ENCODE data around the gene RCAN2.

RCAN2 gene

GRCh38 chr6:46491201-46491627 is at the start of gene RCAN2:
RCAN2 (minus strand) TSS chr6:46491449.
- peak; percentile 22 for DNase-seq

DNA sequence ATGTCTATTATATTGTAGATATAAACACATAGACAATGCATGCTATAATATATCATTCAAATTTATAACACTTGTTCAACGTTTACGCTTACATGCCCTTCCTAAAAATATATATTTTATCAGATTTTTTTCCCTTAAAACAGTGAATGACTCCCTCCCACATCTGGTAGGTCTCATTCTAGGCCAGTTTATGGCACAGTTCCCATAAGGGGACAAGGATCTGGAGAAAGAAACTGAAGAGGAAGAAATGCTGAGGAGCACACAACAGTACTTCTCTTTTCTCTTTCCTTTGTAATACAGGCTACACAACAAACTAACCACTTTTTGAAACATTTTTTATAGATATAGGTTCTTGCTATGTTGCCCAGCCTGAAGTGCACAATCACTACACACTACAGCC is 48.6 kb upstream of the RCAN2 start:
- no peak for DNase-seq

DNA sequence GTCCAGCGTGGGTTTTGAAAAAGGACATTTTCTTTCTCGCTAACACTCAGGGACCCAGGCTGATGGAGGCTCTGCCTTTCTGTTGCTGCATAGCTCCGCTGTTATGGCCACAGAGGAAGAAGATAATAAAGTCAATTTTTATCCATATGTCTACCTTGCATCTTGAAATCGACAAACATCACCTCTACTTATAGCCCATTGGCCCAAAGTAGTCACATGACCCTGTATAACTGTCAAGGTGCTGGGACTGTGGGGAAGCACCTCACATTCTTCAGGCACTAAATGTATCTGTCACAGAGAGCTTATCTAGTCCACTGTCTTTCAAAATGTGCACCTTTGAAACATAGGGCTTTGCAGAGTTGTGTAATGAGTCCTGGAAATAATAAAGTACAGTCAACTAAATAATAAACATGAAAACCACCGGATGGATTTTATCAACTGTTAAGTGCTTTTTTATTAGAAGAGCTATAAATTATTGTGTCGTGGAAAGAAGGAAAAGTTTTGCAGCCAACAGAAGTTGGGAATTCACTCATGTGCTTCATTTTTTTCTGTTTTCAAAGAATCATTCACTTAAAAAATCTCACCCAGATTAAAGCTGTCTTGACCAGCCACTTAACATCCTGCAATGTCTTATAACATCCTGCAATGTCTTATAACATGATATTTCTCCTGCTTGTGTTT is 47.7 kb upstream of the RCAN2 start:
- DNase-seq: no peak

- DNase-seq: no peak
These were observed 39.6 kb upstream of the RCAN2 start for GRCh38 chr6:46530896-46531295.

DNA sequence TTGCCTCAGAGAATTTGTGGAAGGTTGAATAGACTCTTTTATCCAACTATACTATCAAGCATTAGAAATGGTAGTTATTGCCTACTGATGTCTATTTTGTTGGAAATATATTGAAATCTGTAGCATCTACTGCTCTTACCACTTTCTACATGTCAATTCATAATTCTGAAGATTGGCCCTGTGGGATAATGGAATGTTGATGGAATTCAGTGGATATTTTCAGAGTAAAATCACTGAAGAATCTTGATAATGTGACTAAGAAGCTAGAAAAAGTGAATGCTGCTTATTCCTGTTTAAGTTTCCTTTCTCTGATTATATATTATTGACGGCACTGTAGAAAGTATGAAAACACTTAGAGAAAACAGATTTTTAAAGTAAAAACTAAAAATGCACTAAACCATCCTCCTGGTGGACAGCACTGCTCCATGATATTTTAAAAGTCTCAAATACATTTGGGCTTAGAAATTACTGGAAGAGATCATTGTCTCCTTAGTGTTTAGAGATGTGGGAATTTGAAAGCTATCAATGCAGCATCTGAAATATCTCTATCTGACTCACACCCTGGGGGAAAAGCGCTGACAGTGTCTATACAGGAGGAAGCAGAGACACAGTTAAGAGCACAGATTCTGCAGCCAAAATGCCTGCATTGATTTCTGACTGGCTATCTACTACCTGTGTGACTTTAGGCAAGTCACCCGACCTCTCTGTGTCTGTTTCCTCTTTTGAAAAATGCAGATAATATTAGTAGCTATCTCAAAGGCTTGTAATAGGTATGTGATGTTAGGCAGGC is 37.9 kb upstream of the RCAN2 start:
- DNase-seq: no peak

DNA sequence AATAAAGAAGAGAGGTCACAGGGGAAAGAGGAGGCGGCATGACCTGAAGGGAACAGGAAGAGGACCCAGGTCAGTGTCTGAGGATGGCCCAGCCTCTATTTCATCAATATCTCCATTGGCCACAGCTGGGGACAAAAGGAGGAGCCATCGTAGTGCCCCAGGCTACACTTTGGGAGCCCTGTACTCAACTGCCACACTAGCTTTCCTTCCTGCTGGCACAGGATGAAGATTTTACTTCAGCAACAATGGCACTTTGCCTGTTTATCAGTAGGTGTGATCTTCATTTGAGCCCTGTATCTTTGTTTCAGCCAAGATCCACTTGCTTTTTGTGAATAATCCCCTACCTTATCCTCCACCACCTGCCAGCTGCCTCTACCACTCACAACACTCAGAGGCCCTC is 35.4 kb upstream of the RCAN2 start:
- no peak for DNase-seq

DNA sequence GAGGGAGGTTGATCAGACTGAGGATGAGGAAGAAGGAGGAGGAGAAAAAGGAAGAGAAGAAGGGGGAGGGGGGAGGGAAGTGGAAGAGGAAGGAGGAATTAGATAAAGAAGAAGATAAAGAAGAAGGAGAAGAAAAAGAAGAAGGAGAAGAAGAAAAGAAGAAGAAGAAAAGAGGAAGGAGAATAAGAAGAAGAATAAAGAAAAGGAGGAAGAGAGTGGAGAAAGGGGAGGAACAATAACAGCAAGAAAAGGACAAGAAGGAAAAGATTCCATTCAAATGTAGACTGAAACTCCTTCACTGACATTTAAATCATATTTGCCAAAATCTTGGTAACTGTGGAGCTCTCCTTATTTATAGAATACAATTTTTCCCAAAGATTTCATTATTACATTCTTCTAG is 34.3 kb upstream of the RCAN2 start:
- no peak for DNase-seq

- DNase-seq: no peak
These were observed 30.3 kb upstream of the RCAN2 start for GRCh38 chr6:46521464-46521971.

DNA sequence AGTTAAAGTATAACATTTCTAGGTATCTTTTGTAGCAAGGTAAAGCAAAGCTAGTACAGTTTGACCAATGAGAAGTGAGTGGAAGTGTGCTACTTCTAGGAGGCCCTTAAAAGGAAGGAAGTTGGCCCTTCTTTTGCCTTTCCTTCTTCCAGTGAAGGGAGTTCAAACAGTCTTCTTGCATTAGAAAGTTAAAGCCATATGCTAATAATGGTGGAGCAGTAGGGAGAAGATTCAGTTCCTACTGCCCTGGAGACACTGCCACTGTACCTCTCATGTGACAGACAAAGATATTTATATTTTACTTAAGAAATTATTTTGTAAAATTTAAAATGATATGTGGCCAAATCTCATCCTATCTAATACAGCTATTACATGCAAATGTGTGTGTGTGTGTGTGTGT is 26.0 kb upstream of the RCAN2 start:
- DNase-seq: no peak

DNA sequence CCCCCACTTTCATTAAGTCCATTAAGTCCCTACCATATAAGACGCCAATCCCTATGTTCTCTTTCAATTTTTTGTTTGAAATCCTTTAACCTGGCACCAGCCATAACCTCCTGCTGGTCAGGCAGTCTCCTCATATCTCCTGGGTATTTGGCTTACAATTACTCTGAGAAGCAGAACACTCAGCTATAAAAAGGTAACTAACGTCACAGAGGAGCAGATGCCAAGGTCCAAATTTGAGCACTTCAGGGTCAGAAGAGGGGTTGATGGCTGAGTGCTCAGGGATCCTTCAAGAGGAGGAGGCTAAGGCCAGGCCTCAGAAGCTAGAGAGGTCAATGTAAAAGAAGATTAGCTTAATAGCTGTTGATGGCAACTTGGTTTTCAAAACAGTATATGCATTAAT is 22.3 kb upstream of the RCAN2 start:
- DNase-seq: no peak

DNA sequence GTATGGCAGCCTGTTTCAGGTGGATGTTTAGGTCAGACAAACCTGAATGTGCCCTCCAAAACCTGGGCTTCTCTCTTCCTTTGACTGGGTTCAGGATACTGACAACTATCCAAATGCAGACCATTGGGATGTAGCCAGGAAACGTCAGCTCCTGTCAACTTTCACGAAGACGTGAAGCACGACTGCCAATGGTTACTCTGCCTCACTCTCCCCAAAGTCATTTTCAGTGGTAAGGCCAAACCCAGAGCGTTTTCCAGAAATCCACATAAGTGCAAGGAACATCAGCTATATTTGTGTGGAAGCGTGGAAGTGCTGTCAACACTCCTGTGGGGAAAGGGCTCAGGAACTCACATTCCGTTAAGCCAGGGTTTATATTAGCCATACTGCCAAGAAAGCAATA is 20.1 kb upstream of the RCAN2 start:
- no peak for DNase-seq

GRCh38 chr6:46510651-46511050 is 19.4 kb upstream of the RCAN2 start:
- DNase-seq: no peak

DNA sequence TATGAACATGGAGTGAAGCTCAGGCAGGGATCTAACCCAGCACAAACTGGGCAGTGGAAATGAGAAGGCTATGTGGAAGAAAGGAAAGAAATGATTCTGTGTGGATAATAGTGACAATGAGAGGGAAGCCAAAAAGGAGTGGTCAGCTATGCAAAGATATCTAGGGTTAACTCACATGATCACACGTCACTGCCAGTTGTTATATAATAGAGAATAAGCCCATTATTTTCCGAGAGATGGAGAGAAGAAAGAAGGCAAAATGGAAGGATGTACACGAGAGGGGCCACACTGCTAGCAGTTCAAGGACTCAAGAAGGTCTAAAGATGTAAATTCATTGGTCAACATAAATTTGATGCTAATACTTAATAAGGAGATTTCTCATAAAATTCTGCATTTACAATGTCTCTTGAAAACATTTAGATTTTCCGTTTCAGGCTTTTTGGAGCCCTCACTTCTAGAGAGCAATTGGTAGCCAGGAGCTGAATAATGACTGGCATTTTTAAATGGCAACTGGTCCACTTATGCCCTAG is 18.8 kb upstream of the RCAN2 start:
- DNase-seq: no peak

DNA sequence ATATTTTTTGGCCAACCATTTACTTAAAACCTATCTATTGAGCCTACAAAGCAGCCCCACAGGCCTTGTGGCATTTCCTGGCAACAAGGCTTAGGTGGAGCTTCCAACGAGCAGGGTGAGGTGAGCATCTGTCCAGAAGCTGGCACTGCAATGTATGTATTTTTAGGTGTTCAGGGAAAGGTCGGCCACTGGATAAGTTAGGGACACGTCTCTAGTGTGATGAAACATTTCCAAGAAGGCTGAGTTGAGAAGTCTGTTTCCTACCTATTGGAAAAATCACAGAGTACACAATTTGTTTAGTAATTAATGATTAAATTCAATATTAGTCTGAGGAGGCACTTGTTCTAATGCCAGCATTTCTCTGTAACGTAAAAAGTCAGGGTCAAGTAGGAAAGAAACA is 17.8 kb upstream of the RCAN2 start:
- DNase-seq: no peak

GRCh38 chr6:46507426-46507825 is 16.2 kb upstream of the RCAN2 start:
- DNase-seq: no peak

DNA sequence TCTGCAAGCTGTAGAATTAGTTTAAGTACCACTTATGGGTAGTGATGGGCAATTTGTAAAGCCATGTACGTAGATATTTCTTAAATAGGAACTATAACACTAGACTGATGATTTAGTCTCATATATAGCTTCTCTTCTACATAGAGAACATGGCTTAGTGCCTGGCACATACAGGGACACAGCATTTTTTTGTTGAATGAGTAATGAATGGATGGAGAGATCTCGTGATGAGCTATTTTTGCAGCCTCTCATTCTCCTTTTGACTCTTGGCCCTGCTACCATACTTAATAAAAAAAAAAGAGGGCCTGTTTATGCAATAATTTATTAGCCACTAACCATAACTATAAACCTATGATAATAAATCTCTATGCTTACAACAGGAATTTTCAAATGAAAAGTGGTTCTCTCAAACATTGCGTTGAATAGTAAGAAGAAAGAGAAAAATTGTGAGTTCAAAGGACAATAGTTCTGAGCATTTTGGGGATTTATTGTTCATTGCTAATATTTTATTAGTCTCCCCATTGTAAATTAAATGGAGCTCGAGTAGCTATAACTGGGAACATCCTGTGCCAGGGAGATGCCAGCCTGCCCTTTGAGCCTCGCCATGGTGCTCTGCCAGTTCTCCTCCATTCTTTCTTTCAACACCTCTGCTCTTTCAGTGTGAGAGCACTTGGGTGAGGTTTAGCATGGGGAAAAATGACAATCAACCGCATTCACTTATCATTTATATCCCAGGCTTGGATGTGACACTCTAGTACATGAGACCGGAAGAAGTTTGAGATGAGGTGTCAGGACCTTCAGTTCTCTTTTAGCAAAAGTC is 14.7 kb upstream of the RCAN2 start:
- no peak for DNase-seq

DNA sequence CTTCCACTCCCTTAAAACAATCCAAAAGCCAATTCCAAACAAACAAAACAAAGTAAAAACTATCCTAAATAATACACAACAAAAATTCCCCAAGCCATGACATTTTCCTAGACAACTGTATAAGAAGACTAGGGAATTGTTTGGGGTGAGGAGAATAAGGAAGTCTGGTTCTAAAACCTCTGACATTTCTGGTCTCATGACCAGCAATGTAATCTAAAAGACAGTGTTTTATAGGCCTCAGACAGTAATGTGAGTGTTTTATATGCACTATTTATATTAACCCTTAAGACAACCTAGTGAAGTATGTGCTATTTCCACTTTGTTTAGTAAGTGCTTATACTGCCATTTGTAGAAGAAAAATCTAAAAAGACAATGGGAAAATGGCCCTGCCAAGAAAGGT is 13.0 kb upstream of the RCAN2 start:
- no peak for DNase-seq

DNA sequence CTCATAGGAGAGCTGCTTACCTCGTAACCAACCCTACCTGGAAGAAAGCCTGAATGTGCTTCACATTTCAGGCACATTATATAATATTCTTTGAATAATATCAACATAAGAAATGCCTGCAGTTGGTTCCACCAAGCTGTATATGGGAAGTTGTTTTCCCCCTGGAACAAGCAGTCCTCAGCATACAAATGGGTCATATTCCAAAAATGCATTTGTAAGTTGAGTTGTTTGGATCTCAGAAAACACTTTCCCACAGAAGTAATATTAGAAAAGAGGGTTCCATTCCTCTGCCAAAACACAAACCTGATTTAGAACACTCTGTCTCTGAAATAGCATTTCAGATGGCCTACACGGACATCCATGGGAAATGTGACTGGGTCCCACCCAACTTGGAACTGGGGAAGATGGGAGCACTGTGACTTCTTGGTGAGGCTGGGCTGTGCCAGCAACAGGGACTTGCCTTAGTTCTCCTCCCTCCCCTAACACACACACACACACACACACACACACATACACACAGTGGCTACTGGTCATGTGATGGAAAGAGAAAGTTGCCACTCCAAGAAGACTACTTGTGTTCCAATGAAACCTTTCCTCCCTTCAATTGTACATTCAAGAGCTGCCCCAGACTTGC is 11.4 kb upstream of the RCAN2 start:
- no peak for DNase-seq

DNA sequence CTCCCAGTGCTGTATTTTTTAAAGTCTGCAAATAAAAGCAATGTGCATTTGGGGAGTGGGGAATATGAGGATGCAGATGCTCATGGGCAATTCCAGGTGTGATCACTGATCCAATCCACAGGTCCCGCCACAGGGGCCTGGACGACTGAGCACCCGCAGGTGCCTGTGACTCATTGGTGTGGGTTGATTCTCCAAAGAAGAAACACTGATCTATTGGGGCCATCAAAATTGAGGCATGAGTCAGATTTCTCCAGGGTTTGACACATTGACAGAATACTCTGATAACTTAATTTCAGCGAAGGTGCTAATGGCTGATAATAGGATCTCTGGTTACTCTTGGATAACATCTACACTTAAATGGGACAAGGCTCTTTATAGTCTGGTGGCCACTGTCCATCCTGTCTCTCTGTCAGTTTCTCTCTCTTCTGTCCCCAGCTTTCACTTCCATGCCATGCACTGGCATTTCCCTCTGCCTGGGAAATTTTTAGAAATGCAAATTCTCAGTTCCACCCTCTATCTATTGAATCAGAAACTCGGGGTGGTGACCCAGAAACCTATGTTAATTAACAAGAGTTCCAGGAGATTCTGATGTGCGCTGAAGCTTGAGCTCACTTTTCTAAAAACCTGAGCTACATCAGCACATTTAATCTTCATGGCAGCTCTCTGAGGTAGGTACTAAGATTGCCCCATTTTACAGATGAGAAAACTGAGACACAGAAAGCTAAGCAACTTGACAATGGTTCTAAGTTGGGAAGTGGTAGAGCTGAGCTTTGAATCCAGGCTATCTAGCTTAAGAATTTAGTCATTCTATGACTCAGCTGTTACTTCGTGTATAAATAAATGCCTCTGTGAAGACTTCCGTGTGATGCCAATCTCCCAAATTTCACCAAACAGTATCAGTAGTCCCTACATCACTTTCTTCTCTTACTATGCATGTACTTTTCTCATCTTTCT is 10.2 kb upstream of the RCAN2 start:
- no peak for DNase-seq

DNA sequence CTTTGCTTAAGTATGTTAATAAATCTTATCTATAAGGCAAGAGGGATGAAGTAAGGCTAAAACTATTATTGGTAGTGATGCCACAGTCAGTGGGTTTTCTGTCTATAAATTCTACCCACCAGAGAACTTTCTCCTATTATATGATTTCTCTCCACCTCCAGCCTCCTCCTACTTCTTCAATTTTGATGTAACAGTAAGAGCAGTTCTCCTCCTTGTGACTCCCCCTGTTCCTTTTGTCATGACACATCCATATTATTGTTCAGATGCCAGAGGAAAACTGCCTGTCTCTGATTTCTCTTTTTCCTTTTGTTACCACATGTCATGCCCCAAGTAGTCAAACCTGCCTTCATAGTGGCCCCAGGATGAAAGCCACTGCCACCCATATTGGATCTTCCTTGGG is 9.1 kb upstream of the RCAN2 start:
- DNase-seq: no peak
